Germinal center (tissue), 1 donor: Measurements from ENCODE around the gene CHEK2.
"Not testable (repeated sequence)": the region's sequence is repeated elsewhere in the genome, so short reads cannot be mapped to it uniquely, and the experiment has no call there.

ENCODE experiments used
- DNase-seq: peaks from one replicate; pipeline ENCODE4 v3.0.0; 2012; ENCODE audit warnings: mixed read lengths, low spot score

Gene CHEK2

DNA sequence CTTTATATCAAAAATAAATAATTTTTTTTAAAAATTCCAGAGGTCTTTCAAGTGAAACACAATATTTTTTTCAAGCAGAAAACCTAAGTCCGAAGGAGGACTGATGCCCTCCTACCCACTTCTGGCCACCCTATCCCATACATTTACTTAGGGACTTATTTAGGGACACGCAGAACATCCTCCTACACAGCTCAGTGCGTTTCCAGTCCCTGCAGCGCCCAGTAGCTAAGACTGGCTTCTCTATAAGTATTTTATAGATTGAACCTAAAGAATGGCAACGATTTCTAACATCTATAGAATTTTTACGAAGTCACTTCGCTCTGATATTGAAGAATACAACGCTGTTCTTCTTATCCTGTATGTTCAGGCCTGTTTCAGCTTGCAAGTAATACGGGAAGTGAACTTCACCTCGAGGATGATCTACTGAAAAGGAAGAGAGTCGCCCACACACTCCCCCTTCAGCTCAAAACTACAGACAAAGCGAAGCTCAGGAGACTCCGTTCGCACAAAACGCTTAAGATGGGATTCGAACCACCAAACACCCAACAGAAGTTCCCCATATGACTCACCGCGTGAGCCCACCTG is 328 bp downstream of the CHEK2 start:
- DNase-seq, result no peak

DNA sequence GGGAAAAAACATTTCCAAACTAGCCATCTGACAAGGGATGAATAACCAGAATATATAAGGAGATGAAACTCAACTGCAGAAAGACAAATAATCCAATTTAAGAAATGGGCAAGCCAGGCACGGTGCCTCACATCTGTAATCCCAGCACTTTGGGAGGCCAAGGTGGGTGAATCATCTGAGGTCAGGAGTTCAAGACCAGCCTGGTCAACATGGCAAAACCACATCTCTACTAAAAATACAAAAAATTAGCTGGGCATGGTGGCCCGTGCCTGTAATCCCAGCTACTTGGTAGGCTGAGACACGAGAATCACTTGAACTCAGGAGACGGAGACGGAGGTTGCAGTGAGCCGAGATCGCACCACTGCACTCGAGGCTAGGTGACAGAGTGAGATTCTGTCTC is 2.7 kb downstream of the CHEK2 start:
- not testable (repeated sequence) for DNase-seq

- DNase-seq, result no peak
Observed at GRCh38 chr22:28737701-28738100, 3.9 kb downstream of the CHEK2 start.

DNA sequence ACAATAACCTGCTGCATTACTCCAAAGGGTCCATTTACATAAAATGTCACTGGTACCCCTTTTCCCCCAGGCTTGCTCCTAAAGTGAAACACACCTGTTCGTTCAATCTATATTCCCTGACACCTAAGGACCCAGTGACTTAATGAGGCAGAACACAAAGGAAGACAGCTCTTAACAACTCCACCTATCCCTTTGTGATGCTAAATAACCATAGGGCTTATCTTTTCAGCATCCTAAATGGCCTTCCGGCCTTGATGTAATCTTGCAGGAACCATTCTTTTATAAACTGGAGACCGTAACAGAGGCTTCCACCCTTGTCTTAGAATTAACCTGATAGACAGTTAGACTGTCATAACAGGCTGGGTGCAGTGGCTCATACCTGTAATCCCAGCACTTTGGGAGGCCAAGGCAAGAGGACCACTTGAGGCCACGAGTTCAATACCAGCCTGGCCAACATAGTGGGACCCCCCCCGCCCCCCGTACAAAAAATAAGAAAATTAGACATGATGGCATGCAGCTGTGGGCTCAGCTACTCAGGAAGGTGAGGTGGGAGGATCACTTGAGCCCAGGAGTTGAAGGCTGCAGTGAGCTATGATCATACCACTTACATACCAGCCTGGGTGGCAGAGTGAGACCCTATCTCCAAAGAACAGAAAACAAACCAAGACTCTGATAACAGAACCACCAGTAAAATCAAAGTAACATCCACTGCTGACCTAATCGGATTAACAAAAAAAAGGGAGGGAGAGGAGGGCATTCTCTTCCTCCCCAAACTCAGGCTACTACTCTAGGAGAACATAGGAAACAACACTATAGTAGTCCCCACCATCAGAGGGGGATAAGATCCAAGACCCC is 5.1 kb downstream of the CHEK2 start:
- no peak for DNase-seq

DNA sequence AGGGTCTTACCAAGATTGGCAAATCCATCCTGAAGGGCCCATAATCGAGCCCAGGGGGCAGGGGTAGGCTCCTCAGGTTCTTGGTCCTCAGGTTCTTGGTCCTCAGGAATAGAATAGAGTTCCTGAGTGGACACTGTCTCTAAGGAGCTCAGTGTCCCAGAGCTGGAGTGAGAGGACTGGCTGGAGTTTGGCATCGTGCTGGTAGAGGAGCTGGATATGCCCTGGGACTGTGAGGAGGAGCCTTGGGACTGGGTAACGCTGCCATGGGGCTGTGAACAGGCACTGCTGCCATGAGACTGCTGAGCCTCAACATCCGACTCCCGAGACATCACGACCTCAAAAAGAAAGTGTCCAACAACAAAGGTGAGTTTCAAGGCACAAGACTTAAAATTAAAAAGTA is 7.2 kb downstream of the CHEK2 start:
- DNase-seq, result no peak

DNA sequence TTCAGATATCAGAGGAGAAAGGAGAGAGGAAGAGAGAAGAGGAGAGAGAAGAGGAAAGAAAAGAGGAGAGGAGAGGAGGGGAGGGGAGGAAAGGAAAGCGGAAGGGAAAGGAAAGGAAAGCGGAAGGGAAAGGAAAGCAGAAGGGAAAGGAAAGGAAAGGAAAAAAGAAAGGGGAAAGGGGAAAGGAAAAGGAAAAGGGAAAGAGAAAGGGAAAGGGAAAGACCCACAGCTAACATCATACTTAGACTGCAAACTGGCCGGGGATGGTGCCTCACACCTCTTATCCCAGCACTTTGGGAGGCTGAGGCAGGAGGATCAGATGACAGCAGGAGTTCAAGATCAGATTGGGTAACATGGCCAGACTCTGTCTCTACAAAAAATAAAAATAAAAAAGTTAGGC is 11.4 kb downstream of the CHEK2 start:
- no peak for DNase-seq

DNA sequence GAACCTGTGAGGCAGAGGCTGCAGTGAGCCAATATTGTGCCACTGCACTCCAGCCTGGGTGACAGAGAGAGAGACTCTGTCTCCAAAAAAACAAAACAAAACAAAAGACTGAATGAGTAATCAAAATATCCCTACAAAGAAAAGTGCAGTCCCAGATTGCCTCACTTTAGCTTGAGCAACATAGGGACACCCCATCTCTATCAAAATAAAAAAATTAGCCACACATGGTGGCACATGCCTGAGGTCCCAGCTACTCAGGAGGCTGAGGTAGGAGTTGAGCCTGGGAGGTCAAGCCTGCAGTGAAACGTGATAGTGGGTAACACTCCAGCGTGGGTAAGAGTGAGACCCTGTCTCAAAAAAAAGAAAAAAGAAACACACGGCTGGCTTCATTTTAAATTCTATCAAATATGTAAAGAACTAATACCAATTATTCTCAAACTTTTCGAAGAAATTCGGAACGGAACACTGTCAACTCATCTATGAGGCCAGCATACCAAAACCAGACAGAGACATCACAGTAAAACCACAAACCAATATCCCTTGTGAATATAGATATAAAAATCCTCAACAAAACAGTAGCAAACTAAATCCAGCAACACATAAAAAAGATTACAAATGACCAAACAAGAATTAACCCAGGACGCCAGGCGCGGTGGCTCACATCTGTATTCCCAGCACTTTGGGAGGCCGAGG is 12.9 kb downstream of the CHEK2 start:
- DNase-seq, result no peak

DNA sequence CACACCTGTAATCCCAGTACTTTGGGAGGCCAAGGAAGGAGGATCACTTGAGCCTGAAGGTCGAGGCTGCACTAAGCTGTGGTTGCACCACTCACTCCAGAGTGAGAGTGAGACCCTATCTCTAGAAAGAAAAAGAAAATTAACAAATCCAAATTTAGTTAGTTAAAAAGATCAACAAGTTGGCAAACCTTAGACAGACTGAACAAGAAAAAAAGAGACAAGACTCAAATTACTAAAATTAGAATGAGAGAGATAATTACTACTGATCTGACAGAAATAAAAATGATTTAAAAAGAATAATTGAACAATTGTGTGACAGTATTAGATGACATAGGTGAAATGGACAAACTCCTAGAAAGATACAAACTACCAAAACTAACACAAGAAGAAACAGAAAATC is 13.6 kb downstream of the CHEK2 start:
- no peak for DNase-seq

GRCh38 chr22:28718044-28718443 is 23.6 kb downstream of the CHEK2 start:
- no peak for DNase-seq

DNA sequence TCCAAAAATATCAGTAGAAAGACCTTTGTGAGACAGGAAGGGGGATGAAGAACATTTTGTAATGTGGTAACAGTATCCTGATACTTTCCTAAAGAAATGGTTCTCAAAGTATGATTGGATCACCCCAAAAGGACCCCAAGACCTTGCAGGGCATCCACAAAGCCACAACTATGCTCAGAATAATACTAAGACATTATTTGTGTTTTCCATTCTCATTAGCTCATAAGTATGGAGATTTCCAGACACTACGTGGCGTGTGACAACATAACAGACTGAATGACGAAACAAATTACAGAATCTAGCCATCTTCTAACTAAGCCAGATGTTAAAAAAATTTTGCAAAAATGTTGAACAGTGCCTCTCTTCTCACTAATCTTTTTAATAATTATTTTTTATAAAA is 24.9 kb downstream of the CHEK2 start:
- no peak for DNase-seq

DNA sequence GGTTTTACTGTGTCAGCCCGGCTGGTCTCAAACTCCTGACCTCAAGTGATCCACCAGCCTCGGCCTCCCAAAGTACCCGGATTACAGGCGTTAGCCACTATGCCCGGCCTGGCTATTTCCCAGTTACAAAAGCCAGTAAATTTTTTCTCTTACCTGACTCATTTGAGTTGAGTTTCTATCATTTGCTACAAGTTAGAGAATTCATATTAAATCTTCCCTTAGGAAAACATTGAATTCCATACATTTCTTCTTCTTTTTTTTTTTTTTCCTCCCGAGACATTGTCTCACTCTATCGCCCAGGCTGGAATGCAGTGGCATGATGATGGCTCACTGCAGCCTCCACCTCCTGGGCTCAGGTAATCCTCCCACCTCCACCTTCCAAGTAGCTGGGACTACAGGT is 26.0 kb downstream of the CHEK2 start:
- no peak for DNase-seq

DNA sequence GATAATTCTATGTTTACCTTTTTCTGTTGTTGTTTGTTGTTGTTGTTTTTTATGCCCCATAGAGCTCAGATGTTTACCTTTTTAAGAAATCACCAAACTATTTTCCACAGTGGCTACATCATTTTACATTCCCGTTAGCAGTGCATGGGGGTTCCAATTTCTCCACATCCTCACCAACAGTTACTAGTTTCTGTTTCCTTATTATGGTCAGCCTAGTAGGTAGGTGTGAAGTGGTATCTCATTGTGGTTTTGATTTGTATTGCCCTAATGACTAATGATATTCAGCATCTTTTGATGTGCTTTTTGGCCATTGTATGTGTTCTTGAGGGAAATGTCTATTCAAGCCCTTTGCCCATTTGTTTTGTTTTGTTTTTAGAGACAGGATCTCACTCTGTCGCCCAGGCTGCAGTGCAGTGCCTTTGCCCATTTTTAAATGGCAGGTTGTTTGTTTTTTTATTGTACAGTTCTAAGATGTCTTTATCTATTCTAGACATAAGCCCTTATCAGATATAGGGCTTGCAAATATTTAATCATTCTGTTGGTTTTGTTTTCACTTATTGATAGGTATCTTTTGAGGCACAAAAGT is 27.5 kb downstream of the CHEK2 start:
- no peak for DNase-seq

DNA sequence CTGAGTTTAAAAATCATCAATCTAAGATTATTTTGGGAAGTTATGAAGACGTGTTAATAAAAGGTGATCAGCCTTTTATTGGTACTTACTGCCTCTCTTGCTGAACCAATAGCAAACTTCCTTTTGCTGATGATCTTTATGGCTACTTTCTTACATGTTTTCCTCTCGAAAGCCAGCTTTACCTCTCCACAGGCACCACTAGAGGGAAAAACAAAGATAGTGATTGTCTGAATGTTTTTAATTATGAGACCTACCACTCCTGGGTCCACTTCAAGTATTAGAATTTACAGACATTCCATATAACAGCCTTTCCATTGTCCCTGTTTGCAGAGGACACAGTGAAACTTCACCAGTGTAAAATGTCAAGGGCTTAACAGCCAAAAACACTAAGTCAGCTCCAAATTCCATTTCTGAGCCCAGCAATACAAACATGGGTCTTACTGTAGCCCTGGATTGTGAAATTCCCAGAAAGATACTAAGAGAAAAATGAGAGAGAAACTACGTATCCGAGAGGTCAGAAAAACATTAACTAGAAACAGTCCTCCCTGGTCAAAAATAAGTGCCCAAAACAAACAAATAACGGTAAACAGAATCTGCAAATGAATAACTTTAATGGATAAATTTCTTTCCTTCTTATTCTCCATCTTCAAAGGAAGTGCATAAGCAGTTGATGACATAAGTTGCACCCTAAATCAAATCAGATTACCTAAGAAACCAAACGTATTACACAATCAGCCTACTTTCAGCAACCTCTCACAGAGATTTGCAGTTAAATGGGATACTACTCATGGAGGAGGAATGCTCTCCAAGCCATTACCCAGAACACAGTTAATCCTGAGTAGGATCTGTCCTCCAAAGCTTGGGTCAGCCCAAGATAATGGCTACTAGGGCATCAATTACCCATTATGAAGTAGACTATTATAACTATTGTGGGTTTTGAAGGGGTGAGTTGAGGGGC is 29.5 kb downstream of the CHEK2 start:
- DNase-seq, result no peak

- DNase-seq, result no peak
Observed at GRCh38 chr22:28711341-28711740, 30.3 kb downstream of the CHEK2 start.

DNA sequence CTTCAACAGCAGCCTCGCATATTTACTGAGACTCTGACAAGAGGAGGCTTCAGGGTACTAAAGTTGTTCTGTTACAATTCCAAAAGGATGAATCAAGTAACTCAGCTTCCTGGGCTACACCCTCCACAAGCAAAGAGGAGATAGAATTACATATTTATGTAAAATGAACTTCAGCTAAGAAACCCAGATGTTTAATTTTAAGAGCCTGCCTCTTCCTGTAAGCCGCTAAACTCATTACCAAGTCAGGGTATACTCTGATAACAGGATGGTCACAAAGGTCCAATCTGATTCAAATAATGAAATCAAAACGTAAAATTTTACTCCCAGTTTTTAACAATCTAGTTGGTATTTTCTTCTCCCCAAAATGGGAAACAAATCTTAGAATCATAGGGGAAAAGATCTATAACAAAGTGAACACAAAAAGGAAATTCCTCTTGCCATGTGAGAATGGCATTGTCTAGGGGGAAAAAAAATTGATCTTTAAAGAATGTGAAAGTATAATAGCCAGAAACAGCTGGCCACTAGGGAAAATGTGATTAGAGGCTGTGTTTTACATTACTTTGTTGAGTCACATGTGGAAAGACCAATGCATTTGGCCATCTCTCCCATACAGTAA is 30.9 kb downstream of the CHEK2 start:
- no peak for DNase-seq

DNA sequence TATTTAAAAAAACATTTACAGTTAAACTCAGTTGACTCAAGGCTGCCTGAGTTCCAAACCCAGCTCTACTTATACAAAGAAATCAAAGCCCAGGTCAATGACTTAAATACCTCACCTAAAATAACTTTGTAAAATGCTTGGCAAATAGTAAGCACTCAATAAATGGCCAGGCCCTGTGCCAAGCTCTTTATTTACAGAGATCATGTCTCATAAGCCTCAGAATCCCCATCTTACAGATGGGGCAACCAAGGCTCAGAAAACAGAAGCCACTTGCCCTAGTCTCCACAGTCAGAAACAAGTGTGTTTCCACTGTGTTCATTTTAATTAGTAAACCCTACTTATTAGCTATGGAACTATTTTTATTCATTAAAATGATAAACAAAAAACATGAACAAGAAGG is 31.5 kb downstream of the CHEK2 start:
- DNase-seq, result no peak

DNA sequence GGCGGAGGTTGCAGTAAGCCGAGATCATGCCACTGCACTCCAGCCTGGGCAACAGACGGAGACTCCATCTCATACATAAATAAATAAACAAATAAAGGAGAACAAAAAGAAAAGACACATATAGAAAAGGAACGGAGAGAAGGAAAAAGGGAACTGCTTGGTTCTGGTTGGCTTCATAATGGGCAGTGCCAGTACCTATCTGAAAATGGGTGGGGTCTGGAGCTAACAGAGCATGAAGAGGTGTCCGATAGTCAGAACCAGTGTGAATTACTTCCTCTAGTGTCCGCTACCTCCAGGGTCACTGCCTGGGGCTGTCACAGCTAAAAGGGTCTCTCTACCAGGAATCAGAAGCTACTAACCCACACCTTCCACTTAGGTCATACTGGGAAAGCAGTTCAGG is 34.8 kb downstream of the CHEK2 start:
- DNase-seq, result peak; percentile 51

DNA sequence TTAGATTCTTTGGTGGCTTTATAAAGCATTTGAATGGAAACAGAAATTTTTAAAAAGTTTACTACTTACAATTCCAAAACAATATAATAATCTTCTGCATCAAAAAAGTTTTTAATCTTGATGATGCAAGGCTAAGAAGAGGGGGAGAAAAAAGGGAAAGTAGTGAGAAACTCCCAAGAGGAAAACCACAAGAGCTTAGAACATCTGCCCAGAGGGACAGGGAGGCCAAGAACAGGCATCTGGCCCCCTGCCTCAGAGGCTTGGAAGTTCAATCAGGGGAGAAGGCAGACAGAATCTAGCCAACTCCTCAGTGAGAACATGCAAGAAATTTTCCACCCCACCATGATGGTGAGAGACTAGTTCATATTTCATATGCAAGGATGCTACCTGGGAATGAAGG is 38.2 kb downstream of the CHEK2 start:
- no peak for DNase-seq

- peak; percentile 28 for DNase-seq
Observed at GRCh38 chr22:28702891-28703290, 38.7 kb downstream of the CHEK2 start.

- DNase-seq, result not testable (repeated sequence)
Observed at GRCh38 chr22:28693041-28693760, 48.4 kb downstream of the CHEK2 start.

DNA sequence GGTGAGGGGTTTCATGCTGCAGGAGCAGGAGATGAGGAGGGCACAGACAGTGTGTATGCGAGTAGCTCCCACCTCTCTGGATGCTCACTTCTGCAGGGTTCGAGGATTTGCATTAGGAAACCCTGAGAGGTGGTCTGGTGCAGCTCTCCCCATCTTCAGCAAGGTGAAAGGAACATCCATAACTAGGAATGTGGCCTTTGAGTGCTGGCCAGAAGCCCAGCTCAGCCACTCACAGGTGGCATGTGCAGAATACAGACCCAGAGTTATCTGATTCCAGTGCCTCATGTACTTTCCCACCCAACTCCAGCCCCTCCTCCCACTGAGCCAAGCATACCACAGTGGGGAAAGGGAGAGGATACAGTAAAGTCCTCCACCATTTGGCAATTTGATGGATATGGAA is 51.8 kb downstream of the CHEK2 start:
- DNase-seq, result not testable (repeated sequence)
